ENCODE measurements around the gene SLC16A4. TPM values are rescaled to one million over a fixed set of nuclear protein-coding genes. Genes with fewer than 3 reads are reported as not detected.

Gene SLC16A4
- total and polyA plus RNA-seq, 2 experiments from 2014 or later: 0.94 to 1.6 TPM

- TF ChIP-seq ZNF462 (CRISPR knock-in tag; IDR thresholded peaks at IDR 0.05): no peak
Observed at GRCh38 chr1:110340207-110340468, 50.7 kb downstream of the SLC16A4 start (continued).

GRCh38 chr1:110339407-110340206 is 51.2 kb downstream of the SLC16A4 start:
- Histone ChIP-seq H3K36me3 (ENCODE audit: insufficient read depth) (no peaks in the 10 kb centered on the region; the same call in 1 of the 2 replicates), H3K4me3 (peak overlapping the region; percentile 57), H3K9me2 (ENCODE audit: insufficient read depth) (no peaks in the 10 kb centered on the region), H3K79me2 (replicated peaks; ENCODE audit: insufficient read depth) (peaks cover 58% of the 10 kb centered on the region), H3K27ac (ENCODE audit: low read depth) (peak overlapping the region; percentile 35), H3K27me3 (ENCODE audit: insufficient read depth) (no peaks in the 10 kb centered on the region), H3F3A (replicated peaks; ENCODE audit: low read depth) (no peaks in the 10 kb centered on the region), H2AFZ (no peak overlapping the region), H3K4me2 (peak overlapping the region; percentile 89), H3K4me1 (ENCODE audit: insufficient read depth) (peaks cover 40% of the 10 kb centered on the region), H4K20me1 (replicated peaks; ENCODE audit: insufficient read depth) (peaks cover 44% of the 10 kb centered on the region)
- DNase-seq (ENCODE audit: low spot score): peak; percentile 76
- Mint-ChIP-seq H3K27ac (no peak overlapping the region), H3K9me3 (peaks cover 5% of the 10 kb centered on the region; the same call in 2 of the 3 replicates), H3K4me1 (peaks cover 47% of the 10 kb centered on the region), H3K36me3 (ENCODE audit: low read depth) (peaks cover 51% of the 10 kb centered on the region), H3K27me3 (ENCODE audit: insufficient read depth, low read depth, poor library complexity) (peaks cover 10% of the 10 kb centered on the region), H3K4me3 (no peak overlapping the region)
- ATAC-seq: peak; percentile 2
- no peak for TF ChIP-seq EZH2phosphoT487 (IDR thresholded peaks at IDR 0.05; ENCODE audit: unreplicated experiment)
- no peak for TF ChIP-seq NANOG (IDR thresholded peaks at IDR 0.05; ENCODE audit: borderline replicate concordance)
- TF ChIP-seq JUNB (IDR thresholded peaks at IDR 0.05; ENCODE audit: unreplicated experiment): no peak
- TF ChIP-seq POLR2AphosphoS5 (IDR thresholded peaks at IDR 0.05; ENCODE audit: low read depth): peak; percentile 86

Measured in GM23338 (cell line).